GM12878 (cell line): ENCODE results near the gene GADL1. TPM values are rescaled to one million over a fixed set of nuclear protein-coding genes. Genes with fewer than 3 reads are reported as not detected.

ENCODE experiments used
- ATAC-seq: fragments of 200-7000 bp; cut with Tn5 transposase; 3 replicates; pipeline ENCODE4 v1.9.1; 2020; ENCODE audit warnings: mild to moderate bottlenecking, moderate library complexity
- BruUV-seq: library from RNA; stranded (reverse); fragments of 400-500 nt; replicated peaks from 2 replicates; lab custom pipeline; 2021; lab: Mats Ljungman, UMichigan
- CTCF ChIA-PET: fragments of 300-600 bp; sonication (Branson Sonifier 250); formaldehyde crosslinking; extraction: SDS; loops from one replicate; lab custom pipeline; 2021; ENCODE audit warnings: inconsistent platforms; lab: Yijun Ruan, JAX
- POLR2A ChIA-PET: fragments of 350-600 bp; formaldehyde crosslinking; extraction: SDS; loops from one replicate; lab custom pipeline; 2021; ENCODE audit warnings: inconsistent platforms; lab: Charles Lee
- RAD21 ChIA-PET: fragments of 300-600 bp; sonication (Branson Sonifier 250); formaldehyde crosslinking; loops from one replicate; lab custom pipeline; 2023; ENCODE audit warnings: antibody characterized with exemption; ENCODE audit not compliant: unreplicated experiment; lab: Charles Lee
- SMC1A ChIA-PET: fragments of 300-600 bp; sonication (Branson Sonifier 250); formaldehyde crosslinking; loops from one replicate; lab custom pipeline; 2023; ENCODE audit not compliant: unreplicated experiment, uncharacterized antibody; lab: Charles Lee
- DNase-seq: peaks from one replicate; pipeline ENCODE4 v3.0.0-alpha.2; 2011; ENCODE audit warnings: low read depth, low spot score
- FAIRE-seq: peaks from 3 replicates; lab custom pipeline; 2011; peaks lifted over from hg19 to GRCh38; lab: Jason Lieb, UNC
- H2AFZ ChIP-seq: 2 replicates; pipeline ENCODE4 v1.6.0; 2011; ENCODE audit warnings: low read depth, low read length, control low read depth; ENCODE audit not compliant: control insufficient read depth
- H3K27ac ChIP-seq: 2 replicates; pipeline ENCODE4 v1.5.1; 2011; ENCODE audit warnings: control low read depth; ENCODE audit not compliant: control insufficient read depth, insufficient read depth
- H3K27me3 ChIP-seq, 2 experiments: replicated peaks in 1 of 2; 2 replicates each; pipeline versions ENCODE4 v1.6.0 to v1.6.1; 2011; ENCODE audit warnings: low read length in 1 of 2; ENCODE audit not compliant: control insufficient read depth in 2 of 2, insufficient read depth in 2 of 2
- H3K36me3 ChIP-seq, 2 experiments: 2 replicates each; pipeline ENCODE4 v1.5.1; 2011; ENCODE audit warnings: low read length in 1 of 2; ENCODE audit not compliant: control insufficient read depth in 2 of 2, insufficient read depth in 2 of 2
- H3K4me1 ChIP-seq: 2 replicates; pipeline ENCODE4 v1.6.1; 2011; ENCODE audit warnings: mild to moderate bottlenecking, low read length, moderate library complexity, mixed read lengths; ENCODE audit not compliant: control insufficient read depth, insufficient read depth
- H3K4me2 ChIP-seq: 2 replicates; pipeline ENCODE4 v1.6.0; 2011; ENCODE audit warnings: control low read depth; ENCODE audit not compliant: control insufficient read depth, insufficient read depth
- H3K4me3 ChIP-seq: fragments of 200-600 bp; sonication (generic); 2 replicates; pipeline ENCODE4 v1.5.1; 2016
- H3K79me2 ChIP-seq: 2 replicates; pipeline ENCODE4 v1.6.0; 2011; ENCODE audit warnings: low read length; ENCODE audit not compliant: control insufficient read depth, insufficient read depth
- H3K9ac ChIP-seq: 2 replicates; pipeline ENCODE4 v1.8.0; 2011; ENCODE audit warnings: low read length, control low read depth, mixed read lengths; ENCODE audit not compliant: control insufficient read depth, insufficient read depth
- H3K9me3 ChIP-seq: replicated peaks from 3 replicates; pipeline ENCODE4 v1.5.1; 2011; ENCODE audit warnings: mild to moderate bottlenecking, low read length; ENCODE audit not compliant: control insufficient read depth, insufficient read depth
- H4K20me1 ChIP-seq: 2 replicates; pipeline ENCODE4 v1.6.0; 2011; ENCODE audit not compliant: control insufficient read depth, insufficient read depth
- BCL3 ChIP-seq: IDR thresholded peaks from 2 replicates; pipeline ENCODE4 v1.6.1; 2011; ENCODE audit warnings: borderline replicate concordance, low read depth, mild to moderate bottlenecking, moderate library complexity, low read length; ENCODE audit not compliant: insufficient read depth, poor library complexity, severe bottlenecking
- BRCA1 ChIP-seq: IDR thresholded peaks from 2 replicates; pipeline ENCODE4 v1.6.1; 2011; ENCODE audit warnings: low read depth, low read length, improper control_type of control experiment
- CHD2 ChIP-seq: IDR thresholded peaks from 2 replicates; pipeline ENCODE4 v1.6.1; 2011; ENCODE audit warnings: low read depth, low read length, improper control_type of control experiment, borderline replicate concordance
- HCFC1 ChIP-seq: fragments of 150-350 bp; IDR thresholded peaks from 2 replicates; pipeline ENCODE4 v1.6.1; 2014; ENCODE audit warnings: low read length
- IRF3 ChIP-seq: fragments of 450-650 bp; IDR thresholded peaks from 2 replicates; pipeline ENCODE4 v1.6.1; 2014; ENCODE audit warnings: mild to moderate bottlenecking
- MTA2 ChIP-seq: fragments of 450-650 bp; IDR thresholded peaks from 2 replicates; pipeline ENCODE4 v1.6.1; 2016; ENCODE audit warnings: low read depth, mild to moderate bottlenecking, moderate library complexity
- SMAD5 ChIP-seq: IDR thresholded peaks from 2 replicates; pipeline ENCODE4 v1.6.1; 2016; ENCODE audit warnings: antibody characterized with exemption, low read depth
- STAT3 ChIP-seq: IDR thresholded peaks from 2 replicates; pipeline ENCODE4 v1.6.1; 2011; ENCODE audit warnings: low read depth, low read length, improper control_type of control experiment
- ZZZ3 ChIP-seq: IDR thresholded peaks from 2 replicates; pipeline ENCODE4 v1.6.1; 2011; ENCODE audit warnings: low read depth; ENCODE audit not compliant: control insufficient read depth, insufficient read length
- WGBS: methylation state at CpG from one replicate; pipeline ENCODE4 v1.1.6; 2016; ENCODE audit warnings: low lambda C conversion rate; ENCODE audit not compliant: insufficient replicate concordance, insufficient coverage; ENCODE audit errors: missing lambda C conversion rate; 5-methylcytosine and 5-hydroxymethylcytosine counted together
- in situ Hi-C: fragments of 300-500 bp; cut with MboI; formaldehyde crosslinking; loops from 9 replicates; pipeline ENCODE4 v1.14.3; 2018; ENCODE audit warnings: mixed read lengths
- intact Hi-C: fragments of 100-400 bp; cut with micrococcal nuclease; formaldehyde crosslinking; loops from one replicate; pipeline ENCODE4 v1.14.2; 2022; ENCODE audit not compliant: unreplicated experiment
- polyA plus RNA-seq, 11 experiments: library from polyadenylated mRNA; depleted of rRNA in 4 of 11; unstranded in 6 of 11; stranded (reverse) in 5 of 11; fragments of >200 nt; fragmentation: Nextera tagmentation in 4 of 11; fragmentation: Illumina TruSeq in 1 of 11; extraction: Ambion mirVana in 4 of 11; extraction: Trizol in 1 of 11; gene quantifications; 1 replicate in 1 of 11; 2 replicates in 10 of 11; pipeline versions ENCODE4 v1.2.1 to v1.2.3, GENCODE V29; 2011 to 2016; ENCODE audit warnings: inconsistent platforms in 2 of 11, missing spikeins in 2 of 11, low read depth in 1 of 11
- total RNA-seq, 4 experiments: library from RNA; depleted of rRNA in 3 of 4; stranded (reverse); fragments of >200 nt in 3 of 4; fragmentation: Illumina TruSeq in 1 of 4; extraction: Trizol in 1 of 4; gene quantifications; 2 replicates each; pipeline versions ENCODE4 v1.2.1 to v1.2.3, GENCODE V29; 2013 to 2021

Gene GADL1
- total and polyA plus RNA-seq, 10 of the 15 experiments (the other 5 are each of a cell fraction or from before 2014, with no cell fraction given): 0.04 TPM; not detected in 9

GRCh38 chr3:30774062-30774461 lies 120.4 kb downstream of the GADL1 start:
- SMC1A ChIA-PET: no interaction called here
- no peak overlapping the region for H3K4me3 ChIP-seq
- ATAC-seq (no peak), DNase-seq (no peak), FAIRE-seq (no peak)
- H3K4me2 ChIP-seq: no peak overlapping the region
- in situ Hi-C loops: no loop called here
- no peak overlapping the region for H3K9ac ChIP-seq
- intact Hi-C loops: loop anchor here (10.0 kb wide), 1 partner anchor 671 kb away; no protein-coding TSS in a partner anchor
- no peak overlapping the region for H2AFZ ChIP-seq
- 62% methylated on average over 2 of the region's 2 CpGs for WGBS
- no peaks in the 10 kb centered on the region for H4K20me1 ChIP-seq
- TF ChIP-seq SMAD5 (no peak), IRF3 (no peak), ZZZ3 (no peak)
- POLR2A ChIA-PET: no interaction called here
- H3K9me3 ChIP-seq: no peaks in the 10 kb centered on the region
- H3K27ac ChIP-seq: no peak overlapping the region
- RAD21 ChIA-PET: no interaction called here
- BruUV-seq: no TSS peak
- H3K4me1 ChIP-seq: no peaks in the 10 kb centered on the region
- CTCF ChIA-PET: no interaction called here
- no peaks in the 10 kb centered on the region; a peak in 1 of 4 replicates for H3K27me3 ChIP-seq
- H3K36me3 ChIP-seq: no peaks in the 10 kb centered on the region
- no peaks in the 10 kb centered on the region for H3K79me2 ChIP-seq

GRCh38 chr3:30770387-30770786 lies 124.1 kb downstream of the GADL1 start:
- Histone ChIP-seq H3K9ac (no peak overlapping the region), H3K4me3 (no peak overlapping the region), H3K27ac (no peak overlapping the region), H3K79me2 (no peaks in the 10 kb centered on the region), H4K20me1 (no peaks in the 10 kb centered on the region), H2AFZ (no peak overlapping the region), H3K4me1 (no peaks in the 10 kb centered on the region), H3K27me3 (no peaks in the 10 kb centered on the region; a peak in 2 of 4 replicates), H3K9me3 (no peaks in the 10 kb centered on the region), H3K36me3 (no peaks in the 10 kb centered on the region), H3K4me2 (no peak overlapping the region)
- TF ChIP-seq MTA2 (no peak), BRCA1 (no peak), BCL3 (no peak), STAT3 (no peak), HCFC1 (no peak), CHD2 (no peak)
- no peak for DNase-seq
- ChIA-PET SMC1A (interaction anchor here (0.6 to 4.2 kb wide), 14 partner anchors 10 to 998 kb away, joined by 3 to 16 read pairs (median 3); partner anchors contain the start of gene STT3B), RAD21 (interaction anchor here (0.8 to 1.9 kb wide), 6 partner anchors 11 to 922 kb away, joined by 3 to 4 read pairs (median 4); no protein-coding TSS in a partner anchor), POLR2A (no interaction called here), CTCF (interaction anchor here (0.8 to 4.3 kb wide), 16 partner anchors 10 to 1383 kb away, joined by 3 to 21 read pairs (median 4); partner anchors contain the start of gene STT3B)
- no peak for ATAC-seq
- no peak for FAIRE-seq
- no TSS peak for BruUV-seq
- in situ Hi-C loops: no loop called here
- WGBS: 9% methylated on average over 3 of the region's 3 CpGs
- intact Hi-C loops: loop anchor here (10.0 kb wide), 1 partner anchor 674 kb away; no protein-coding TSS in a partner anchor
